HG03565 (cell line): ENCODE results near the gene MPZL3.

ENCODE experiments used
- ATAC-seq: cut with Tn5 transposase; IDR thresholded peaks from one replicate; pipeline ENCODE4 v1.9.1; 2021; ENCODE audit warnings: mild to moderate bottlenecking, moderate library complexity; ENCODE audit not compliant: unreplicated experiment

MPZL3 gene, protein sequence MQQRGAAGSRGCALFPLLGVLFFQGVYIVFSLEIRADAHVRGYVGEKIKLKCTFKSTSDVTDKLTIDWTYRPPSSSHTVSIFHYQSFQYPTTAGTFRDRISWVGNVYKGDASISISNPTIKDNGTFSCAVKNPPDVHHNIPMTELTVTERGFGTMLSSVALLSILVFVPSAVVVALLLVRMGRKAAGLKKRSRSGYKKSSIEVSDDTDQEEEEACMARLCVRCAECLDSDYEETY

DNA sequence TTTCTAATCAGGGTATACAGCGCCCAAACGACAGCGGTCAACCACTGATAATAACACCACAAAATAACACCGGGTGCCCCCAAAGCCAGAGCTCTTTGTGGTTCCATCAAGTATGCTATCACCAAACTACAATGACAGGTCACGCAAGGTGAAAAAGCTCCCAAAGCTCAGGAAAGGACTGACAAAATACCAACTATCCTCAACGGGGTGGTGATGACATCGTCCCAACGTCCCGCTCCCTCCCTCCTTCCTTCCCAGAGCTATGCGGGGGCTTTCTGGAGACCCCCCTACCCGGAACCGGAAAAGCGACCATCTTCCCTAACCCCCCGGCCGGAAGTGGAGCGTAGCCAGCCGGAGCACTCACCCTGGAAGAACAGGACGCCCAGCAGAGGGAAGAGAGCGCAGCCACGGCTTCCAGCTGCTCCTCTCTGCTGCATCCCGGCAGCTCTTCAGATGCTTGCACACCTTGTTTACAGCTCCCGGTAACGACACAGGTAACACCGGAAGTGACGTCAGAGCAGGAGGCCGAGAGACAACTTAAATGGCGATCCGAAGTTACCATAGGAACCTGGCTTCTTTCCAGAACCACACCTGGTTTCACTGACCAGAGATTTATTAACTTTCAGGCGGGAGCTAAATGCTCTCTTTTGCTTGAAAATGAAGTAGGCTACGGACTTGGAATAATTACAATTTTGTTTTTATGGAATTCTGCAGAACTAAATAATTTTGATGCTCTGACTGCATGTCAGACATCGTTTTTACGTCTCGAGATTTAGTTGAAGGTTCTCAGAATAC, at the start of gene MPZL3:
TSS of gene MPZL3 (minus strand) at position 508 of the 795 bp plus-strand sequence. CDS start at position 437, 71 bp downstream.
- peak; percentile 79 for ATAC-seq

- no peak for ATAC-seq
These were observed 49.5 kb upstream of the MPZL3 start for GRCh38 chr11:118301600-118302195.

GRCh38 chr11:118295815-118296454, 43.8 kb upstream of the MPZL3 start:
- no peak for ATAC-seq

DNA sequence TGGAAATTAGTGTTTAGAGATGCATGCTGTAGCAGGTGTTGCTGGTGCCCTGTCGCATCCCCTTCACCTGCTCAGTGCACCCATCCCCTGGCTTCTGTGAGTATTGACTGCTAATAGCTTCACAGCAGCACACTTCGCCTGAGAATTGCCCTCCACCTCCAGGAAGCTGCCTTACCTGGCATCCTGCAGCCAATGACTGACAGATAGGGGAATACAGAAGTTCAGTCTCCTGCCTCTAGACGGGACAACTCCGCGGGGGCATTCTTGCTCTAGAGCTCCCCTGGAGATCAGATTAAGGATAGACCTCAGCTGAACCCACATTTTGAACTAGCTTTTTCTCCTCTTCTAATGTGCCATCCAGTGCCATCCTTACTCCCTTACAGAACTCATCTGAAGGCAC, 43.0 kb upstream of the MPZL3 start:
- ATAC-seq: no peak

DNA sequence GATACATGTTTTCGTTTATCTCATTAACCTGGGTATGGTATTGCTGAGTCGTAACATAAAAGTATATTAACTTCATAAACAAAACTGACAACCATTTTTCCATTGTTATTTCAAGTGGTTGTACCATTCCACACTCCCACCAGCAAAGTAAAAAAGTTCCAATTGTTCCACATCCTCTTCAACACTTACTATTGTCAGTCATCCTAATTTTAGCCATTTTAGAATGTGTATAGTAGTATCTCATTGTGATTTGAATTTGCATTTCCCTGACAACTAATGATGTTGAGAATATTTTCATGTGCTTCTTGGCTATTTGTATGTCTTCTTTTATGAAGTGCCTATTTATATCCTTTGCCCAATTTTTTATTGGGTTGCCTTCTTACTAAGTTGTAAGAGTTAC, 41.9 kb upstream of the MPZL3 start:
- no peak for ATAC-seq

DNA sequence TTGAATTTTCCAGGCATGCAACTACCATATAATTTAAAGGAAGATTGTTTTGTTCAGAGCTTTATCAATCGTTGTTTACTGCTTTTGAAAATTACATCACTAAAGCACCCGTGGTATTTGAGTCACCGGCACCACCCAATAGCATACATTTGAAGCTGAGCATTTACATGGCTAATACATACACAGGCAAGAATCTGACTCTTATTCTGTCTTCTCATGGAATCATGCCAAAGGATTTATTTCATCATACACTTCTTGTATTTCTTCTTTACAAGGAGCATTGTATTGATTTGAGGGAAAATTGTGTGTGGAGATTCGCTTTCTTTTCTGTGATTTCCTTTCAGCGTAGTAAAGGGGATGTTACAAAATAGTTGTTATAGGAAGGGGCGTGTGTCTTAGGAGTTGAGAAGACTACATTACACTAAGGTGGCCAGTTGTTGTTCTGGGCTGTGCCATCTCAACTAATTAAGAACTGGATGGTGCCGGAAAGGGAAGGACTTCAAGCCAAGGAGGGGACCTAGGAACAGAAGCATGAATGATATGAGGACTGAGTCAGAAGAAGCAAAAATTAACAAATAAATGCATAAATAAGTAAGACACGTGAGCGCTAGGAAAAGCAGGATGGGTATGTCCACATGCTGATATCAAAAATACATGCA, 39.4 kb upstream of the MPZL3 start:
- no peak for ATAC-seq

GRCh38 chr11:118290923-118291322, 38.8 kb upstream of the MPZL3 start:
- ATAC-seq: no peak

- ATAC-seq: no peak
These were observed 37.2 kb upstream of the MPZL3 start for GRCh38 chr11:118289401-118289800.

- ATAC-seq: no peak
These were observed 34.8 kb upstream of the MPZL3 start for GRCh38 chr11:118287006-118287405.

DNA sequence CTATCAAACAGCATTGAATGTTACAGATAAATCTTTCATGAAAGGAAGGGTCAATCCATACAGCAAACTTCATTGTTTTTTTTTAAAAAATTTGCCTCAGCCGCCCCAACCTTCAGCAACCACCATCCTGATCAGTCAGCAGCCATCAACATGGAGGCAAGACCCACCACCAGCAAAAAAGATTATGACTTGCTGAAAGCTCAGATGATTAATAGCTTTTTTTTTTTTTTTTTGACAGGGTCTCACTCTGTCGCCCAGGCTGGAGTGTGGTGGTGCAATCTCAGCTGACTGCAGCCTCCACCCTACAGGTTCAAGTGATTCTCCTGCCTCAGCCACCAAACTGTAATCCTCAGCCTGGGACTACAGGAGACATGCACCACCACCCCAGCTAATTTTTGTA, 34.4 kb upstream of the MPZL3 start:
- no peak for ATAC-seq

GRCh38 chr11:118283756-118284350, 31.7 kb upstream of the MPZL3 start:
- ATAC-seq: no peak

- ATAC-seq: no peak
These were observed 31.0 kb upstream of the MPZL3 start for GRCh38 chr11:118283037-118283636.

DNA sequence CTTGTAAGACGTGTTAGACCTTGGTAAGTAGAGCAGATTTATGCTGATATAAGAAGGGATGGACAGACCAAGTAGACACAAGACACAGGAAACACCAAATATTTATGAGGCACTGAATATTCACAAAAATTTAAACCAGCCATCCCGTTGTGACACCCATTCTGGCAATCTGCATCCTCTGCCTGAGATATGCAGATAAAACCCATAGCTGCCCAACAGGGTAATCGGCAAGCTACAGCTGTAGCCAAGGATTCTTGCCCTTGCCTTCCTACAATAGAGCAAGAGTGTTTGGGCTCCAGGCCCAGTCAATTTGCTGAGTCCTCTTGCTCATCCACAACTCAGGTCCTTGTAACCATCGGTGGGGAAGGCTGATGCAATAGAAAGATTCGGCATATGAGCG, 30.4 kb upstream of the MPZL3 start:
- no peak for ATAC-seq

DNA sequence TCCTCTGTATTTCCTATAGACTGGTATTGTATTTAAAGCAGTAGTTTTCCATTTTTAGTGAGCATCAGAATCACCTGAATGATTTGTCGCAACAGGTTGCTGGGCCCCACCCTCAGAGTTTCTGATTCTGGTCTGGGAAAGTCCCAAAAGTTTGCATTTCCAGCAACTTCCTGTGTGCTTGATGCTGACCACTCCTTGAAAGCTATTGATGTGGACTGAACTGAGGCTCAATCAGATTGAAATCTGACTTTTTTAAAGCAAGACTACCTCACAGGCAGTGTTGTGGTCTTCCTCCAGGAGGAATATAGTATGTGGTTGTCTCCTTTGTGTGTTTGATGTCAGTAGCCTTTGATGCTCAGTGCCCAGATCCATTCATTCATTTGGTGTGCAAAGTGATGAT, 29.1 kb upstream of the MPZL3 start:
- ATAC-seq: no peak

DNA sequence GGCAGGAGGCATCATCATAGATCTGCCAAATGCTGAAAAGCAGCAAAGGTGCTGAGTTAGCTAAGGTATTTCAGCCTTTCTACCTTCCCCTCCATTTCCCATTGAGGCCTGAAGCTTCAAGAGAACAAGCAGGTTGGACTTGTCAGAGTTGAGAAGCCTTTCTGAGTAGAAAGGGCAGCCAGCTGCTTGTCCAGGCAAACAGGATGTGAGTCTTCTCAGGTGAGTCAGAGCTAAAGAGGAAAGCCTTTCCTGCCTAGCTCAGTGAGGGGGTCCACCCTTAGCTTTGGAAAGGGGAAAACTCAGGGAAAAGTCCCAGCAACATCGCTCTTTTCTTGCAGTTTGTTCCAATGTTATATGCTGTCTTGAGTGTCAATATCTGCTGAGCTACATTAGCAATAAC, 25.1 kb upstream of the MPZL3 start:
- ATAC-seq: no peak

GRCh38 chr11:118276422-118276821, 24.3 kb upstream of the MPZL3 start:
- no peak for ATAC-seq

DNA sequence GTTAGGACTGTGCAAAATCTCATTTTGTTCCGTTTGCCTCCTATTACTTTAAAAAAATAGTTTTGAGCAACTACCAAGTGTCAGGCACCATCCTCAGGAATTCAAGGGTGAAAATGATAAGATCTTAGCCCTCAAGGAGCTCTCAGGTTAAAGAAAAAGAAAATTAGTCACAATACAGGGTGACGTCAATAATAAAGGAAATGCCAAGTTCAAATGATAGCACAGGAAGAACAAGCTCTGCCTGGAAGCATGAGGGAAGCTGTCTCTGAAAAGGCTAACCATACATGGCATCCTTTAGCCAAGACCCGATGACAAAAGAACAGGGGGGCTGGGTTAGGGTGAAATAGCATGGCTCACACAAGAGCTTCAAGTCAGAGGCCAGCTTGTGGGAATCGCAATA, 23.0 kb upstream of the MPZL3 start:
- ATAC-seq: no peak

DNA sequence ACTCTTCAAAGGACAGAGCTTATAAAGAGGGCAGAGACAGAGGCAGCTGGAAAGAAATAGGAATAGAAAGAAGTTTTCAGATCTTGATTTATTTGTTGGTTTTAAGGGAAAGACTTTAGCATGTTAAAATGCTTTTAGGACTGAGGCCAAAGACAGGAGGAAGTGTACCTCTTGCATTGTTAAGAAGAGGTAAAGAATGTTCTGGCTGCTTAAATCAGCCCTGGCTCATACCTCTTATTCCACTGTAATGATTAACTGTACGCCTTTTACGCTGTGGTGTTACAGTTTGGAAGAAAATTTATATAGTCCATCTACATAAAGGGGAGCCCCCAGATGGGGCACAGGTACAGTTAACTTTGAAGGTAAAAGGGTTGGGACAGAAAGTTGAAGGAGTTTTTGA, 22.0 kb upstream of the MPZL3 start:
- ATAC-seq: no peak

DNA sequence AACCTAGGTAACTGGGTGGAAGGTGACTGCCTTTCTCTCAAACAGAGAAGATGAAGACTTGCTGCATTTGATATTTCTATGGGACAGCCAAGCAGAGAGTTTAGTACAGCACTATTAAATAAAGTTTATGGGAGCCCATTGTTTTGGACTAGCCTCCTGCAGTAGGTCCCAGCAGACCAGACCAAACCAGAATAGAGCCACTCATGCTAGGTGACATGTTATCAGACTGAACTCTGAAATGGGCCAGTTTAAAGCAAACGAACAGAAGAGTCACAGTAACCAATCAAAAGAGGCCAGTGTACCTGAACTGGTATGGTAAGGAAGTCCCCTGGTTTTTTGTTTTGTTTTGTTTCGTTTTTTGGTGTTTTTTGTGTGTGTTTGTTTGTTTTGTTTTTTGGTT, 19.8 kb upstream of the MPZL3 start:
- no peak for ATAC-seq

DNA sequence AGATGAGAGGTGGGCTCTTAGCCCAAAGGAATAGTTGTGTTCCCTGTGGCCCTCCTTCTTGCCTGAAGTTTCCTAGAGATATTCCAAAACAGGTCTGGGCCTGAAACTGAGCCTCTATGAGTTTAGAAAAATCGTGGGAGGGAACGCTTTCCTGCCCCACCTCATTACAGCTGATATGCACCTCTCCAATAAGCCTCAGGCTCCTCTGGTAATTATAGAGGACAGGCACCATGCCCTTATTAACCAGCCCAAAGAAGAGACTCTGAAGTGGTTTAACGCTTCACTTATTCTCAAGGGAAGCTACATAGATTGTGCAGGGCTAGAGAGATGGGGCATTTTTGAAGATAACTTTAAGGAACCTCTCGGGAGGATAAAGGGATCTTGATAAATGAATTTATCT, 15.3 kb upstream of the MPZL3 start:
- no peak for ATAC-seq
